ENCODE data around the gene ZNF326.
"Not testable (repeated sequence)": the region's sequence is repeated elsewhere in the genome, so short reads cannot be mapped to it uniquely, and the experiment has no call there.

Gene ZNF326

DNA sequence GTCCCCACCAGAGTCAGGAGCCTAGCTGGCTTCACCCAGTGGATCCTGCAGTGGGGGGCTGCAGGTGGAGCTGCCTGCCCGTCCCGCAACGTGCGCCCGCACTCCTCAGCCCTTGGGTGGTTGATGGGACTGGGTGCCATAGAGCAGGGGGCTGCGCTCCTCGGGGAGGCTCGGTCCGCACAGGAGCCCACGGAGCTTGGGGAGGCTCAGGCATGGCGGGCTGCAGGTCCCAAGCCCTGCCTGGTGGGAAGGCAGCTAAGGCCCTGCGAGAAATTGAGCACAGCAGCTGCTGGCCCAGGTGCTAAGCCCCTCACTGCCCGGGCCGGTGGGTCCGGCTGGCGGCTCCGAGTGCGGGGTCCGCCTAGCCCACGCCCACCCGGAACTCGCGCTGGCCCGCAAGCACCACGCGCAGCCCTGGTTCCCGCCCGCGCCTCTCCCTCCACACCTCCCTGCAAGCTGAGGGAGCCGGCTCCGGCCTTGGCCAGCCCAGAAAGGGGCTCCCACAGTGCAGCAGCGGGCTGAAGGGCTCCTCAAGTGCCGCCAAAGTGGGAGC is 10.3 kb upstream of the ZNF326 start:
- H3K9me3 ChIP-seq (ENCODE audit: control insufficient read depth in 2 of 2, low read length in 2 of 2); H3K4me3 ChIP-seq (ENCODE audit: low read length in 2 of 2); H3K9ac ChIP-seq (ENCODE audit: low read depth in 1 of 2, low read length in 2 of 2); H3K27ac ChIP-seq (ENCODE audit: low read depth in 2 of 2, low read length in 2 of 2); H3K27me3 ChIP-seq (ENCODE audit: control insufficient read depth in 2 of 2, insufficient read depth in 2 of 2, low read length in 2 of 2); H3K36me3 ChIP-seq (ENCODE audit: control insufficient read depth in 2 of 2, insufficient read depth in 2 of 2, low read length in 2 of 2): not testable (repeated sequence)
- peaks cover 0 to 12% of the 10 kb centered on the region in 2 donors for H3K4me1 ChIP-seq (ENCODE audit: control insufficient read depth in 2 of 2, insufficient read depth in 2 of 2, low read length in 2 of 2)

GRCh38 chr1:89986020-89986419 is 8.9 kb upstream of the ZNF326 start:
- Histone ChIP-seq H3K36me3 (ENCODE audit: control insufficient read depth in 2 of 2, insufficient read depth in 2 of 2, low read length in 2 of 2) (no peaks in the 10 kb centered on the region), H3K4me3 (ENCODE audit: low read length in 2 of 2) (no peak overlapping the region), H3K9ac (ENCODE audit: low read depth in 1 of 2, low read length in 2 of 2) (peak overlapping the region in 1 of 2 donors; percentile 3), H3K4me1 (ENCODE audit: control insufficient read depth in 2 of 2, insufficient read depth in 2 of 2, low read length in 2 of 2) (peaks cover 7 to 24% of the 10 kb centered on the region in 2 donors), H3K9me3 (ENCODE audit: control insufficient read depth in 2 of 2, low read length in 2 of 2) (no peaks in the 10 kb centered on the region), H3K27me3 (ENCODE audit: control insufficient read depth in 2 of 2, insufficient read depth in 2 of 2, low read length in 2 of 2) (no peaks in the 10 kb centered on the region), H3K27ac (ENCODE audit: low read depth in 2 of 2, low read length in 2 of 2) (no peak overlapping the region)

- no peak overlapping the region for H3K27ac ChIP-seq (ENCODE audit: low read depth in 2 of 2, low read length in 2 of 2)
- H3K4me3 ChIP-seq (ENCODE audit: low read length in 2 of 2) = no peak overlapping the region
- no peaks in the 10 kb centered on the region for H3K27me3 ChIP-seq (ENCODE audit: control insufficient read depth in 2 of 2, insufficient read depth in 2 of 2, low read length in 2 of 2)
- H3K9ac ChIP-seq (ENCODE audit: low read depth in 1 of 2, low read length in 2 of 2) = no peak overlapping the region
- peaks cover 13 to 34% of the 10 kb centered on the region in 2 donors for H3K4me1 ChIP-seq (ENCODE audit: control insufficient read depth in 2 of 2, insufficient read depth in 2 of 2, low read length in 2 of 2)
- H3K9me3 ChIP-seq (ENCODE audit: control insufficient read depth in 2 of 2, low read length in 2 of 2) = no peaks in the 10 kb centered on the region
- no peaks in the 10 kb centered on the region for H3K36me3 ChIP-seq (ENCODE audit: control insufficient read depth in 2 of 2, insufficient read depth in 2 of 2, low read length in 2 of 2)
These were observed 7.6 kb upstream of the ZNF326 start for GRCh38 chr1:89987159-89987819.

DNA sequence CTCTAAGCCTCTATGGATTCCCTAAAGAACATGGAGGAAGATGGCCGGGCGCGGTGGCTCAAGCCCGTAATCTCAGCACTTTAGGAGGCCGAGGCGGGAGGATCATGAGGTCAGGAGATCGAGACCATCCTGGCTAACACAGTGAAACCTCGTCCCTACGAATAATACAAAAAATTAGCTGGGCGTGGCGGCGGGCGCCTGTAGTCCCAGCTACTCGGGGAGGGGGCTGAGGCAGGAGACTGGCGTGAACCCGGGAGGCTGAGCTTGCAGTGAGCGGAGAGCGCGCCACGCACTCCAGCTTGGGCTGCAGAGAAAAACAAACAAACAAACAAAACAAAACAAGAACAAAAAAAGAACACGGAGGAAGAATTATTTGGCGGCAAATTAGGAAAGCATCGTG is 5.8 kb upstream of the ZNF326 start:
- Histone ChIP-seq H3K27me3 (ENCODE audit: control insufficient read depth in 2 of 2, insufficient read depth in 2 of 2, low read length in 2 of 2) (no peaks in the 10 kb centered on the region), H3K27ac (ENCODE audit: low read depth in 2 of 2, low read length in 2 of 2) (peak overlapping the region; percentile 81 to 82), H3K9ac (ENCODE audit: low read depth in 1 of 2, low read length in 2 of 2) (peak overlapping the region in 1 of 2 donors; percentile 47), H3K4me3 (ENCODE audit: low read length in 2 of 2) (peak overlapping the region in 1 of 2 donors; percentile 39), H3K36me3 (ENCODE audit: control insufficient read depth in 2 of 2, insufficient read depth in 2 of 2, low read length in 2 of 2) (no peaks in the 10 kb centered on the region), H3K4me1 (ENCODE audit: control insufficient read depth in 2 of 2, insufficient read depth in 2 of 2, low read length in 2 of 2) (peaks cover 14 to 39% of the 10 kb centered on the region in 2 donors), H3K9me3 (ENCODE audit: control insufficient read depth in 2 of 2, low read length in 2 of 2) (no peaks in the 10 kb centered on the region)

GRCh38 chr1:89989799-89990198 is 5.1 kb upstream of the ZNF326 start:
- Histone ChIP-seq H3K4me1 (ENCODE audit: control insufficient read depth in 2 of 2, insufficient read depth in 2 of 2, low read length in 2 of 2) (peaks cover 14 to 40% of the 10 kb centered on the region in 2 donors), H3K9ac (ENCODE audit: low read depth in 1 of 2, low read length in 2 of 2) (peak overlapping the region in 1 of 2 donors; percentile 47), H3K36me3 (ENCODE audit: control insufficient read depth in 2 of 2, insufficient read depth in 2 of 2, low read length in 2 of 2) (no peaks in the 10 kb centered on the region), H3K4me3 (ENCODE audit: low read length in 2 of 2) (peak overlapping the region; percentile 24 to 39), H3K27ac (ENCODE audit: low read depth in 2 of 2, low read length in 2 of 2) (peak overlapping the region; percentile 82 to 84), H3K9me3 (ENCODE audit: control insufficient read depth in 2 of 2, low read length in 2 of 2) (no peaks in the 10 kb centered on the region), H3K27me3 (ENCODE audit: control insufficient read depth in 2 of 2, insufficient read depth in 2 of 2, low read length in 2 of 2) (no peaks in the 10 kb centered on the region)

DNA sequence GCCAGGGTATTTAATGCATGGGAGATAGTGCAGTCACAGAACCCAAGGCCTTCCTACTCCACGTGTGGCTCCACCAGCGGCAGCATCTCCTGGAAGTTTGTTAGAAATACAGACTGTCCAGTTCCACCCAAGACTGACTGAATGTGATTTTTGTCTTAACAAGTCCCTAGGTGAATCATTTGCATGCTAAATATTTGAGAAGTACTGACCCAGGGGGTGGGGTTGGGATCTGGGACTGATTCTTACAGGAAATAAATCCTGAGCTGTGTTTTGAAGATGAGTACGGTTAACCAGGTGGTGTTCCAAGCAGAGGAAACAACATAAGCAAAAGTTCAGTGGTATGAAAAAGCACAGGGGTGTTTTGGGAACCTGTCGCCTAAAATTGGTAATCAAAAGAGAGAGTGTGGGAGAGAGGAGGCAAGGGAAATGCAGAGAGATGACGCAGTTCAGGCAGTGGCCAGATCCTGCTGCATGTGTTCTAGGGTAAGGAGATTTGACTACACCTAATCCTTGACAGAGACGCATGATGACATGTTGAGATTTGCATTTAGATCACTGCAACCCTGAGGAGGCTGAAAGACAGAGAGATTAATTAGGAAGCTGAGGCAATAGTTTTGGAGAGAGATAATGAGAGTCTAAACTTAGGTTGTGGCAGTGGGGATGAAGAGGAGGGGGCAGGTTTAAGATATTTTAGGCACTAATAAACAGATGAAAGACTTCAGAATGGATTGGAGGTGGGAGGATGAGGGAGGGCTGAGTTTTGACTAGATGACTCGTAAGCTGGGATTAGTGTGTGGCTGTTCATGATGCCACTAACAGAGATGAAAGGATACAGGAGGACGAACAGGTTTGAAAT is 3.7 kb upstream of the ZNF326 start:
- Histone ChIP-seq H3K27ac (ENCODE audit: low read depth in 2 of 2, low read length in 2 of 2) (peak overlapping the region; percentile 81 to 84), H3K4me3 (ENCODE audit: low read length in 2 of 2) (no peak overlapping the region), H3K9me3 (ENCODE audit: control insufficient read depth in 2 of 2, low read length in 2 of 2) (no peaks in the 10 kb centered on the region), H3K9ac (ENCODE audit: low read depth in 1 of 2, low read length in 2 of 2) (no peak overlapping the region), H3K4me1 (ENCODE audit: control insufficient read depth in 2 of 2, insufficient read depth in 2 of 2, low read length in 2 of 2) (peaks cover 14 to 40% of the 10 kb centered on the region in 2 donors), H3K36me3 (ENCODE audit: control insufficient read depth in 2 of 2, insufficient read depth in 2 of 2, low read length in 2 of 2) (no peaks in the 10 kb centered on the region), H3K27me3 (ENCODE audit: control insufficient read depth in 2 of 2, insufficient read depth in 2 of 2, low read length in 2 of 2) (no peaks in the 10 kb centered on the region)

DNA sequence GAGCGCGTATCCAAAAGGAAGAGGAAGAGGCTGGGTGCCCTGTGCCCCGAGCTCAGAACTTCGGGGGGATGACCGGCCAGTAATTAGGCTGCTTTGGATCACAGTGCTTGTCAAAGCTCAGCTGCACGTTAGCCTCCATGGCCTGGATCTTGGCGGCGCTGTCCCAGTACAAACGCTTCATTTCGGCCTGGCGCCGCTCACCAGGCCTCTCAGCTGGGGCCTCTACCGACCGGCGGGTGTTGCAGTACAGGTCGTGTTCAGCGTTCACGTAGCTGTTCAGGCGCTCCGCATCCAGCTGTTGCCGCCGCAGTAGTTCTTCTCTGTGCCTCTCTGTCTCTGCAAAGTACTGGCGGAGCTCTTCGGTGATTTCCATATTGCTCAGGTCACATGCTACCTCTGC is 1.4 kb upstream of the ZNF326 start:
- Histone ChIP-seq H3K9ac (ENCODE audit: low read depth in 1 of 2, low read length in 2 of 2) (no peak overlapping the region), H3K9me3 (ENCODE audit: control insufficient read depth in 2 of 2, low read length in 2 of 2) (no peaks in the 10 kb centered on the region), H3K4me3 (ENCODE audit: low read length in 2 of 2) (no peak overlapping the region), H3K27me3 (ENCODE audit: control insufficient read depth in 2 of 2, insufficient read depth in 2 of 2, low read length in 2 of 2) (no peaks in the 10 kb centered on the region), H3K4me1 (ENCODE audit: control insufficient read depth in 2 of 2, insufficient read depth in 2 of 2, low read length in 2 of 2) (peaks cover 30 to 50% of the 10 kb centered on the region in 2 donors), H3K27ac (ENCODE audit: low read depth in 2 of 2, low read length in 2 of 2) (no peak overlapping the region), H3K36me3 (ENCODE audit: control insufficient read depth in 2 of 2, insufficient read depth in 2 of 2, low read length in 2 of 2) (peaks cover 4 to 7% of the 10 kb centered on the region in 2 donors)

DNA sequence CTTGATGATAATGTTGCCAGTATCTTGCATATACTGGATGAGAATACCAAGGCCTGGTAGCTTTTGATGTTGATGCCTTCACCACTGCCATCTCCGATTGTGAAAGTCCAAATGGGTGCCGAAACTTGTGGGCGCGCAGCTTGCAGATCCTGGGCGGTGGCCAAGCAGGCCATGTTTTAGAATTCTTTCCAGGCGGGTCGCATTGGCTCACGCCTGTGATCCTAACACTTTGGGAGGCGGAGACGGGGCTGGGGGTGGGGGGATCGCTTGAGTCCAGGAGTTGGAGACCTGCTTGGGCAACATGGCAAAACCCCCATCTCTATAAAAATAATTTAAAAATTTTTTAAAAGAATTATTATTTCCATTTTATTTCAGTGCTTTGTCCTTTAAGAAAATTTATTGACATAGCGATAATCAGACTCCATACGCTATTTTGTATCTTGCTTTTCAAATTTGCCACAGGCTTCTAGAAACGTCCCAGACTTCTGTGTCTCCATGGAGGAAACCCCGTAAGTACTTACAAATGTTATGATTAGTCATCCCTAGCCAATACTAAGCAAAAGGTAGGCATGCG is 592 bp upstream of the ZNF326 start:
- H3K9ac ChIP-seq (ENCODE audit: low read depth in 1 of 2, low read length in 2 of 2) = peak overlapping the region; percentile 94 to 95
- H3K27ac ChIP-seq (ENCODE audit: low read depth in 2 of 2, low read length in 2 of 2) = peak overlapping the region; percentile 97 to 100
- peak overlapping the region; percentile 92 to 97 for H3K4me3 ChIP-seq (ENCODE audit: low read length in 2 of 2)
- H3K27me3 ChIP-seq (ENCODE audit: control insufficient read depth in 2 of 2, insufficient read depth in 2 of 2, low read length in 2 of 2) = no peaks in the 10 kb centered on the region
- peaks cover 30 to 47% of the 10 kb centered on the region in 2 donors for H3K4me1 ChIP-seq (ENCODE audit: control insufficient read depth in 2 of 2, insufficient read depth in 2 of 2, low read length in 2 of 2)
- H3K36me3 ChIP-seq (ENCODE audit: control insufficient read depth in 2 of 2, insufficient read depth in 2 of 2, low read length in 2 of 2) = peaks cover 4 to 7% of the 10 kb centered on the region in 2 donors
- H3K9me3 ChIP-seq (ENCODE audit: control insufficient read depth in 2 of 2, low read length in 2 of 2) = no peaks in the 10 kb centered on the region

GRCh38 chr1:89995598-89996449 is 914 bp downstream of the ZNF326 start:
- Histone ChIP-seq H3K27me3 (ENCODE audit: control insufficient read depth in 2 of 2, insufficient read depth in 2 of 2, low read length in 2 of 2) (no peaks in the 10 kb centered on the region), H3K9me3 (ENCODE audit: control insufficient read depth in 2 of 2, low read length in 2 of 2) (no peaks in the 10 kb centered on the region), H3K4me3 (ENCODE audit: low read length in 2 of 2) (peak overlapping the region; percentile 92 to 97), H3K27ac (ENCODE audit: low read depth in 2 of 2, low read length in 2 of 2) (peak overlapping the region; percentile 97 to 100), H3K9ac (ENCODE audit: low read depth in 1 of 2, low read length in 2 of 2) (peak overlapping the region; percentile 94 to 95), H3K36me3 (ENCODE audit: control insufficient read depth in 2 of 2, insufficient read depth in 2 of 2, low read length in 2 of 2) (peaks cover 7 to 9% of the 10 kb centered on the region in 2 donors), H3K4me1 (ENCODE audit: control insufficient read depth in 2 of 2, insufficient read depth in 2 of 2, low read length in 2 of 2) (peaks cover 25 to 37% of the 10 kb centered on the region in 2 donors)
